DND-41 (cell line): Measurements from ENCODE around the gene CARM1.
"Not testable (repeated sequence)": the region's sequence is repeated elsewhere in the genome, so short reads cannot be mapped to it uniquely, and the experiment has no call there.

ENCODE experiments used
- ATAC-seq: fragments of 200-7000 bp; cut with Tn5 transposase; 3 replicates; pipeline ENCODE4 v1.9.1; 2021; ENCODE audit warnings: low read depth; ENCODE audit not compliant: insufficient read depth
- DNase-seq: peaks from one replicate; pipeline ENCODE4 v3.0.0-alpha.2; 2020
- H2AFZ ChIP-seq: 2 replicates; pipeline ENCODE4 v1.6.0; 2012; ENCODE audit warnings: low read depth, low read length
- H3K27ac ChIP-seq: 2 replicates; pipeline ENCODE4 v1.5.1; 2012; ENCODE audit warnings: low read length, inconsistent platforms
- H3K27me3 ChIP-seq: fragments of 200-600 bp; sonication (generic); 2 replicates; pipeline ENCODE4 v1.6.0; 2012; ENCODE audit warnings: low read length, mild to moderate bottlenecking, inconsistent platforms; ENCODE audit not compliant: insufficient read depth, poor library complexity
- H3K36me3 ChIP-seq: 2 replicates; pipeline ENCODE4 v1.5.1; 2012; ENCODE audit warnings: low read length, inconsistent platforms; ENCODE audit not compliant: insufficient read depth
- H3K4me1 ChIP-seq: 2 replicates; pipeline ENCODE4 v1.5.1; 2012; ENCODE audit warnings: mild to moderate bottlenecking, low read length; ENCODE audit not compliant: insufficient read depth
- H3K4me2 ChIP-seq: 2 replicates; pipeline ENCODE4 v1.6.0; 2012; ENCODE audit warnings: mild to moderate bottlenecking, moderate library complexity, low read length, inconsistent platforms; ENCODE audit not compliant: insufficient read depth
- H3K4me3 ChIP-seq, 2 experiments: fragments of 200-600 bp in 1 of 2; shearing (Covaris generic) in 1 of 2; 2 replicates each; pipeline ENCODE4 v1.5.1; 2012 to 2016; ENCODE audit warnings: inconsistent platforms in 2 of 2, low read length in 2 of 2, mild to moderate bottlenecking in 2 of 2, low read depth in 1 of 2, moderate library complexity in 1 of 2
- H3K79me2 ChIP-seq: 2 replicates; pipeline ENCODE4 v1.6.0; 2012; ENCODE audit warnings: low read length, inconsistent platforms; ENCODE audit not compliant: insufficient read depth
- H3K9ac ChIP-seq: 2 replicates; pipeline ENCODE4 v1.6.0; 2012; ENCODE audit warnings: low read depth, mild to moderate bottlenecking, inconsistent platforms, low read length, moderate library complexity
- H3K9me3 ChIP-seq: 2 replicates; pipeline ENCODE4 v1.5.1; 2012; ENCODE audit warnings: low read length, moderate library complexity, mild to moderate bottlenecking, inconsistent platforms; ENCODE audit not compliant: insufficient read depth, severe bottlenecking
- H4K20me1 ChIP-seq: 2 replicates; pipeline ENCODE4 v1.6.0; 2012; ENCODE audit warnings: low read length; ENCODE audit not compliant: insufficient read depth
- EZH2 ChIP-seq: IDR thresholded peaks from 3 replicates; pipeline ENCODE4 v1.6.1; 2012; ENCODE audit warnings: borderline replicate concordance, low read depth, mild to moderate bottlenecking, moderate library complexity, low read length, inconsistent platforms; ENCODE audit not compliant: severe bottlenecking
- TF ChIP-seq, protein P1 (sequence below): IDR thresholded peaks from 2 replicates; pipeline ENCODE4 v1.5.1; 2012; ENCODE audit warnings: borderline replicate concordance, low read length, moderate library complexity, mild to moderate bottlenecking; ENCODE audit not compliant: poor library complexity, severe bottlenecking; ENCODE audit errors: extremely low read depth

The CARM1 gene

DNA sequence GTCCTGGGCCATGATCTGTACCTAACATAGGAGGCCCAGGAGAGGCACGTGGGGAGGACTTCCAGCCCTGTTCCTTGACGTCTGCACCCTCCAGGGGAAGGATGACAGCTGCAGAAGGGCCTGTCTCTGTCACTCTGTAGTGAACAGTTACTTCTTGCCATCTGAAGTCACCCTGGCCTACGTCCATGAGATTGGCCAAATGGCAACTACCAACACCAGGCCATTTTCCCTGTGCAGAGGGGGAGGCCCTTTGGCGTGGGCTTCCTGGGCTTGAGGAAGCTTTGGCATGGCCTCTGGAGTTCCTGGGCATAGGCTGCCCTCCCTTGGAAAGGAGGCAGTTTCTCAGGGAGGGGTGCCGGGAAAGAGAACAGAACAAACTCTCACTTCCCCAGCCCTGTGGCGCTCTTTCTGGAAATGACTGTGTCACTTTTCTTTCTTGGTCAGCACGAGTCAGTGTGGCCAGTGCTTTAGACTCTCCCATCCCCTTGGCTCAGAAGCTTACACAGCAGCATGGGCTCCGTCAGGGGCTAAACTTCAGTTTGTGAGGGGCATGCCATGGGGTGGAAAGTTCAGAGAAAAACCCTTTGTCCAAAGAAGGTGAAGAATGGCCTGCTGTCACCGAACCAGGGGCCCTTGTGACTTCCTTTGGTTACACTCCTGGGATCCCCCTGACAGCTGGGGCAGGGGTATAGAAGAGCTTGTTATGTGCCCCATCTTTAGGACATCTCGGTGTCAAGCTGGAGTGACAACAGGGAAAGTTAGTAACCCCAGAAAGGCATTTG is 5.3 kb downstream of the CARM1 start:
- Histone ChIP-seq H3K27me3 (no peaks in the 10 kb centered on the region), H3K4me2 (peak overlapping the region; percentile 7; the same call in 1 of the 2 replicates), H3K4me3 (no peak overlapping the region), H3K27ac (no peak overlapping the region; the same call in 1 of the 2 replicates), H3K9ac (no peak overlapping the region), H3K9me3 (no peaks in the 10 kb centered on the region), H2AFZ (no peak overlapping the region), H3K79me2 (peaks cover 96% of the 10 kb centered on the region), H4K20me1 (peaks cover 48% of the 10 kb centered on the region), H3K36me3 (peaks cover 19% of the 10 kb centered on the region), H3K4me1 (peaks cover 25% of the 10 kb centered on the region)
- ATAC-seq (no peak), DNase-seq (no peak)
- TF ChIP-seq, protein P1, sequence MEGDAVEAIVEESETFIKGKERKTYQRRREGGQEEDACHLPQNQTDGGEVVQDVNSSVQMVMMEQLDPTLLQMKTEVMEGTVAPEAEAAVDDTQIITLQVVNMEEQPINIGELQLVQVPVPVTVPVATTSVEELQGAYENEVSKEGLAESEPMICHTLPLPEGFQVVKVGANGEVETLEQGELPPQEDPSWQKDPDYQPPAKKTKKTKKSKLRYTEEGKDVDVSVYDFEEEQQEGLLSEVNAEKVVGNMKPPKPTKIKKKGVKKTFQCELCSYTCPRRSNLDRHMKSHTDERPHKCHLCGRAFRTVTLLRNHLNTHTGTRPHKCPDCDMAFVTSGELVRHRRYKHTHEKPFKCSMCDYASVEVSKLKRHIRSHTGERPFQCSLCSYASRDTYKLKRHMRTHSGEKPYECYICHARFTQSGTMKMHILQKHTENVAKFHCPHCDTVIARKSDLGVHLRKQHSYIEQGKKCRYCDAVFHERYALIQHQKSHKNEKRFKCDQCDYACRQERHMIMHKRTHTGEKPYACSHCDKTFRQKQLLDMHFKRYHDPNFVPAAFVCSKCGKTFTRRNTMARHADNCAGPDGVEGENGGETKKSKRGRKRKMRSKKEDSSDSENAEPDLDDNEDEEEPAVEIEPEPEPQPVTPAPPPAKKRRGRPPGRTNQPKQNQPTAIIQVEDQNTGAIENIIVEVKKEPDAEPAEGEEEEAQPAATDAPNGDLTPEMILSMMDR, result no peak
- TF ChIP-seq EZH2, result no peak

DNA sequence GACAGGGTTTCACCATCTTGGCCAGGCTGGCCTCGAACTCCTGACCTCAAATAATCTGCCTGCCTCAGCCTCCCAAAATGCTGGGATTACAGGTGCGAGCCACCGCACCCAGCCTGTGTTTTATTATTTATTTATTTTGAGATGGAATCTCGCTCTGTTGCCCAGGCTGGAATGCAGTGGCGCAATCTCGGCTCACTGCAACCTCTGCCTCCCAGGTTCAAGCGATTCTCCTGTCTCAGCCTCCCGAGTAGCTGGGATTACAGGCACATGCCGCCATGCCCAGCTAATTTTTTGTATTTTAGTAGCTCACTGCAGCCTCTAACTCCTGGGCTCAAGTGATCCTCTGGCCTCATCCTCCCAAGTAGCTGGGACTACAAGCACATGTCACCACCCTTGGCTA is 6.3 kb downstream of the CARM1 start:
- peaks cover 21% of the 10 kb centered on the region for H3K4me1 ChIP-seq
- H3K9ac ChIP-seq, H2AFZ ChIP-seq, DNase-seq, H3K27ac ChIP-seq, H3K9me3 ChIP-seq, H3K4me2 ChIP-seq, ATAC-seq, H3K4me3 ChIP-seq, H3K27me3 ChIP-seq: not testable (repeated sequence)
- H3K36me3 ChIP-seq, result peaks cover 20% of the 10 kb centered on the region
- peaks cover 96% of the 10 kb centered on the region for H3K79me2 ChIP-seq
- peaks cover 53% of the 10 kb centered on the region for H4K20me1 ChIP-seq

DNA sequence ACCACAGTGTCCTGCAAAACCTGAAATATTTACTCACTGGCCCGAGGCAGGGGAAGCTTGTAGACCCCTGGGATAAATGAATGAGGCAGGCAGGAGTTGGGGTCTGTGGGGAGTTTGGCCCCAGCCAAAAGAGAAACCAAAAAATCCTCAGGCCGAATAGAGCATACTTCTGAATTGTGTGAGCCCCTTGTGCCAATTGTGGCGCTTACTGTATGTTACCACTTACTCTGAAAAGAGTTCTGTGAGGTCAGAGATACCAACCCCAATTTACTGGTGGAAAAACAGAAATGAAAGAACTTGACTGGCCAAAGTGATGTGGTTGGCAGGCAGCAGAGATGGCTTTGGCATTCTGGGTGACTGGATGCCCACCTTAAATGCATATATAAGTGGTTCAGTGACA is 6.9 kb downstream of the CARM1 start:
- H3K27me3 ChIP-seq, result no peaks in the 10 kb centered on the region
- peaks cover 14% of the 10 kb centered on the region for H3K4me1 ChIP-seq
- no peak overlapping the region for H3K4me2 ChIP-seq
- no peaks in the 10 kb centered on the region for H3K9me3 ChIP-seq
- no peak overlapping the region for H3K9ac ChIP-seq
- DNase-seq (no peak), ATAC-seq (no peak)
- H4K20me1 ChIP-seq, result peaks cover 55% of the 10 kb centered on the region
- H3K79me2 ChIP-seq, result peaks cover 96% of the 10 kb centered on the region
- H3K36me3 ChIP-seq, result peaks cover 20% of the 10 kb centered on the region
- H3K4me3 ChIP-seq, result no peak overlapping the region
- H3K27ac ChIP-seq, result no peak overlapping the region
- TF ChIP-seq, protein P1, result no peak
- TF ChIP-seq EZH2, result no peak
- no peak overlapping the region for H2AFZ ChIP-seq

DNA sequence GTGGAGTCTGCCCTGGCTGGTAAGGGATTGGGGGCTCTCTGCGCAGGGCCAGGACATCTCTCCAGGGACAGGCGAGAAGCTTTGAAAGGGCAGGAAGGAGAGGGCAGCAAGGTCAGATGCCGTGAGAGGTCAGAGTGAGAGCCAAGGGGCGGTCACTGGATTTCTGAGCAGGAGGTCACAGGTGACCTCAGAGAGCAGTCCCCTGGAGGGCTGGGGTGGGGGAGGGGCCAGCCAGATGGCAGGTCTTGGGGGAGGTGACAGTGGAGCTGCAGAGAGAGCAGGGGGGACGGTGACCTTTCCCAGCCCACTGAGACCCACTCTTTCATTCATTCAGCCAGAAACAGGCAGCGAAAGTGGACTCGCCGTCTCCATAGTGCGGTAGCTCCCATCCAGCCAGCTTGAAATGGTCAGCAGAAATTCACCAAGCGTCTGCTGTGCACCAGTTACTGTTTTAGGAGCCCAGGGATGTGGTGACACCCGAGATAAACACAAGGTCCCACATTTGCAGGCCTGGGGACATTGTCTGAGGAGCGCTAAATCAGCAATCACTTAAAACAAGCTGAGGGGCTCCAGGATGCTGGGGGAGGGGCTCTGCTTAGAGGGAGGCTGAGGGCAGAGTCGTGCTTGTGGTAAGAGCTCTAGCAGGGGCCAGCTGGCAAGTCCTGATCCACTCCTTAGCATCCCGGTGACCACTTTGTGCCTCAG is 10.2 kb downstream of the CARM1 start:
- H3K4me3 ChIP-seq, result no peak overlapping the region
- no peak overlapping the region for H3K4me2 ChIP-seq
- no peaks in the 10 kb centered on the region for H3K27me3 ChIP-seq
- H3K79me2 ChIP-seq, result peaks cover 94% of the 10 kb centered on the region
- TF ChIP-seq, protein P1, result no peak
- no peak for TF ChIP-seq EZH2
- H3K4me1 ChIP-seq, result peaks cover 7% of the 10 kb centered on the region; the same call in 1 of the 2 replicates
- H4K20me1 ChIP-seq, result peaks cover 55% of the 10 kb centered on the region
- H3K36me3 ChIP-seq, result peaks cover 16% of the 10 kb centered on the region
- DNase-seq (no peak), ATAC-seq (no peak)
- H3K27ac ChIP-seq, result no peak overlapping the region; the same call in 1 of the 2 replicates
- no peak overlapping the region for H3K9ac ChIP-seq
- no peak overlapping the region for H2AFZ ChIP-seq
- H3K9me3 ChIP-seq, result no peaks in the 10 kb centered on the region
